ENCODE measurements around the gene SIK3. TPM values are rescaled to one million over a fixed set of nuclear protein-coding genes. Genes with fewer than 3 reads are reported as not detected.

Gene SIK3
- total RNA-seq, 1 experiment from 2014 or later, result 34.4 TPM

DNA sequence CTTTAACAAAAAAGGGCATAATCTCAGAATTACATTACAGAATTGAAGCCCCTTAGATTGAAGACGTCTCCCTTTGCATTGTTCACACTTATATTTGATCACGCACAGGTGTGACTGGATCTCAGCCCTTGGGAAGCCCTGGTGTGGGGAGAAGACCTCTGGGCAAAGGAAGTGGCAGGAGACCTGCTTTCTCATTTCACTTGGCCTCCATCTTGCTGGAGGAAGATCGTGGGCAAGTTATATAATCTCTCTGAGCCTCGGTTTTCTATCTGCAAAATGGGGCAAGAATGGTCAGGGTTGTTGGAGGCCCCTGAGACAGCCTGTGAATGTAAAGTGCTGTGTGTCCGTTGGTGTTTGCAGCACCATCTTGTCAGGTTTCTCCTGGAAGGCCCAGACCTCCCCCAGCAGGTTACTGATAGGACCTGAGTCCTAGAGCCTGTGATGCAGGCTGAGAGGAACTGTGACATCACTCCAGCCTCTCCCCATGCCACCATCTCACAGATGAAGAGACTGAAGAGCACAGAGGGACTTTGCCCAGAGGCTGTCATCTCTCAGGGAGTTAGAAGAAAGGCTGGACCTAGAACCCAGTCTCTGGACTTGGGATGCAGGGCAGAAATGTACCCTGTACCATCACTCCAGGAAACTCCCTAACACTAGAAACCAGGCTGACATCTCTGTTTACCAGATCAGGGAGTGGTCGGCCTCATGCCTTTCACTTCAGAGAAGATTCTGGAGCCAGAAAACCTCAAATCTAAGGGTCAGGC lies 259.7 kb downstream of the SIK3 start (continued):
- TF ChIP-seq TEAD1 (CRISPR knock-in tag; IDR thresholded peaks at IDR 0.05) (no peak), ZNF317 (CRISPR knock-in tag; IDR thresholded peaks at IDR 0.05; ENCODE audit: borderline replicate concordance, low read depth) (no peak), ZNF671 (CRISPR knock-in tag; IDR thresholded peaks at IDR 0.05) (no peak), CREB1 (CRISPR knock-in tag; IDR thresholded peaks at IDR 0.05) (no peak)
- TF ChIP-seq, protein P1, sequence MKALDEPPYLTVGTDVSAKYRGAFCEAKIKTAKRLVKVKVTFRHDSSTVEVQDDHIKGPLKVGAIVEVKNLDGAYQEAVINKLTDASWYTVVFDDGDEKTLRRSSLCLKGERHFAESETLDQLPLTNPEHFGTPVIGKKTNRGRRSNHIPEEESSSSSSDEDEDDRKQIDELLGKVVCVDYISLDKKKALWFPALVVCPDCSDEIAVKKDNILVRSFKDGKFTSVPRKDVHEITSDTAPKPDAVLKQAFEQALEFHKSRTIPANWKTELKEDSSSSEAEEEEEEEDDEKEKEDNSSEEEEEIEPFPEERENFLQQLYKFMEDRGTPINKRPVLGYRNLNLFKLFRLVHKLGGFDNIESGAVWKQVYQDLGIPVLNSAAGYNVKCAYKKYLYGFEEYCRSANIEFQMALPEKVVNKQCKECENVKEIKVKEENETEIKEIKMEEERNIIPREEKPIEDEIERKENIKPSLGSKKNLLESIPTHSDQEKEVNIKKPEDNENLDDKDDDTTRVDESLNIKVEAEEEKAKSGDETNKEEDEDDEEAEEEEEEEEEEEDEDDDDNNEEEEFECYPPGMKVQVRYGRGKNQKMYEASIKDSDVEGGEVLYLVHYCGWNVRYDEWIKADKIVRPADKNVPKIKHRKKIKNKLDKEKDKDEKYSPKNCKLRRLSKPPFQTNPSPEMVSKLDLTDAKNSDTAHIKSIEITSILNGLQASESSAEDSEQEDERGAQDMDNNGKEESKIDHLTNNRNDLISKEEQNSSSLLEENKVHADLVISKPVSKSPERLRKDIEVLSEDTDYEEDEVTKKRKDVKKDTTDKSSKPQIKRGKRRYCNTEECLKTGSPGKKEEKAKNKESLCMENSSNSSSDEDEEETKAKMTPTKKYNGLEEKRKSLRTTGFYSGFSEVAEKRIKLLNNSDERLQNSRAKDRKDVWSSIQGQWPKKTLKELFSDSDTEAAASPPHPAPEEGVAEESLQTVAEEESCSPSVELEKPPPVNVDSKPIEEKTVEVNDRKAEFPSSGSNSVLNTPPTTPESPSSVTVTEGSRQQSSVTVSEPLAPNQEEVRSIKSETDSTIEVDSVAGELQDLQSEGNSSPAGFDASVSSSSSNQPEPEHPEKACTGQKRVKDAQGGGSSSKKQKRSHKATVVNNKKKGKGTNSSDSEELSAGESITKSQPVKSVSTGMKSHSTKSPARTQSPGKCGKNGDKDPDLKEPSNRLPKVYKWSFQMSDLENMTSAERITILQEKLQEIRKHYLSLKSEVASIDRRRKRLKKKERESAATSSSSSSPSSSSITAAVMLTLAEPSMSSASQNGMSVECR (CRISPR knock-in tag; IDR thresholded peaks at IDR 0.05; ENCODE audit: borderline replicate concordance), result no peak
- TF ChIP-seq, protein P2, sequence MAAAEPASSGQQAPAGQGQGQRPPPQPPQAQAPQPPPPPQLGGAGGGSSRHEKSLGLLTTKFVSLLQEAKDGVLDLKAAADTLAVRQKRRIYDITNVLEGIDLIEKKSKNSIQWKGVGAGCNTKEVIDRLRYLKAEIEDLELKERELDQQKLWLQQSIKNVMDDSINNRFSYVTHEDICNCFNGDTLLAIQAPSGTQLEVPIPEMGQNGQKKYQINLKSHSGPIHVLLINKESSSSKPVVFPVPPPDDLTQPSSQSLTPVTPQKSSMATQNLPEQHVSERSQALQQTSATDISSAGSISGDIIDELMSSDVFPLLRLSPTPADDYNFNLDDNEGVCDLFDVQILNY (CRISPR knock-in tag; IDR thresholded peaks at IDR 0.05), result no peak
- TF ChIP-seq, protein P3, sequence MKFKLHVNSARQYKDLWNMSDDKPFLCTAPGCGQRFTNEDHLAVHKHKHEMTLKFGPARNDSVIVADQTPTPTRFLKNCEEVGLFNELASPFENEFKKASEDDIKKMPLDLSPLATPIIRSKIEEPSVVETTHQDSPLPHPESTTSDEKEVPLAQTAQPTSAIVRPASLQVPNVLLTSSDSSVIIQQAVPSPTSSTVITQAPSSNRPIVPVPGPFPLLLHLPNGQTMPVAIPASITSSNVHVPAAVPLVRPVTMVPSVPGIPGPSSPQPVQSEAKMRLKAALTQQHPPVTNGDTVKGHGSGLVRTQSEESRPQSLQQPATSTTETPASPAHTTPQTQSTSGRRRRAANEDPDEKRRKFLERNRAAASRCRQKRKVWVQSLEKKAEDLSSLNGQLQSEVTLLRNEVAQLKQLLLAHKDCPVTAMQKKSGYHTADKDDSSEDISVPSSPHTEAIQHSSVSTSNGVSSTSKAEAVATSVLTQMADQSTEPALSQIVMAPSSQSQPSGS (CRISPR knock-in tag; IDR thresholded peaks at IDR 0.05; ENCODE audit: borderline replicate concordance, low read depth), result no peak

DNA sequence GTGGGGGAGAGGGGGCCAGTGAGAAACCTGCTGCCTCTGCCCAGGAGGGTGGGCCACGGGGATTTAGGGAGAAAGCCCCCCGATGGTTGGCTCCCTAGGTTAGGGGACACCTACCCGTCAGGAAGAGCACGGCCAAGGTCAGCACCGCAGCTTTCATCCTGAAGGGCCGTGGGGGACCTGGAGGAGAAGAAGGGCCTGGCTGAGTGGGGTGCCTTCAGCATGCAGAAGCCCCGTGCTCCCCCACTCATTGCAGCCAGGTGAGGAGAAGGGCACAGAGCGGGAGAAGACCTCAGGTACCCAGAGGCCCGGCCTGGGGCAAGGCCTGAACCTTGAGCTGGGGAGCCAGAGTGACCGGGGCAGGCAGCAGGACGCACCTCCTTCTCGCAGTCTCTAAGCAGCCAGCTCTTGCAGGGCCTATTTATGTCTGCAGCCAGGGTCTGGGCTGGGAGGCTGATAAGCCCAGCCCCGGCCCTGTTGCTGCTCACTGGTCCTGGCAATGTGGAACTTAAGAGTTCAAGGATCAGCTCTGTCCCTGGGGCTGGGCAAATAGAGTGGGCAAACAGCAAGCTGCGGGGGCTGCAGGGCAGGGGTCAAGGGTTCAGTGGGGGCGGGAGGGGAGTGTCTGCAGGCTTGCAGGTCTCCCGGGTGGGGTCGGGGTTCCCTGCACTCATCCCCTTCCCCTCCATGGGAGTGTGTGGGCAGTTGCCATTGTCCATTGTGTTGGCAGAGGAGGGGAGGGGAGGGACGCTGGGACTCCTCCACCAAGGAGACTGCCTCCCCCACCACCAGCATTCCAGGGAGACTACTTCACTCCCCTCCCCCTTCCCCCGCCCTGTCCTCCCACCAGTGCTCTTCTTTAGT lies 260.8 kb downstream of the SIK3 start, which contains the start of gene APOA1:
Gene APOA1, minus strand, starts transcription at position 392 of the 861 bp plus-strand sequence. Its CDS starts 235 bp downstream, at position 157.
- Mint-ChIP-seq H3K4me1 (peaks cover 19% of the 10 kb centered on the region), H3K4me3 (no peak within 1 kb of the TSS), H3K36me3 (no peaks in the 10 kb centered on the region), H3K27ac (no peak within 1 kb of the TSS), H3K9me3 (no peaks in the 10 kb centered on the region), H3K27me3 (ENCODE audit: low read depth) (peaks cover 11% of the 10 kb centered on the region)
- DNase-seq (ENCODE audit: low spot score) (no peak), ATAC-seq (no peak)
- POLR2A ChIA-PET, result no interaction called here
- TF ChIP-seq GABPB1 (CRISPR knock-in tag; IDR thresholded peaks at IDR 0.05), result peak; percentile 45; the same call in 1 of the 2 replicates
- TF ChIP-seq, protein P4, sequence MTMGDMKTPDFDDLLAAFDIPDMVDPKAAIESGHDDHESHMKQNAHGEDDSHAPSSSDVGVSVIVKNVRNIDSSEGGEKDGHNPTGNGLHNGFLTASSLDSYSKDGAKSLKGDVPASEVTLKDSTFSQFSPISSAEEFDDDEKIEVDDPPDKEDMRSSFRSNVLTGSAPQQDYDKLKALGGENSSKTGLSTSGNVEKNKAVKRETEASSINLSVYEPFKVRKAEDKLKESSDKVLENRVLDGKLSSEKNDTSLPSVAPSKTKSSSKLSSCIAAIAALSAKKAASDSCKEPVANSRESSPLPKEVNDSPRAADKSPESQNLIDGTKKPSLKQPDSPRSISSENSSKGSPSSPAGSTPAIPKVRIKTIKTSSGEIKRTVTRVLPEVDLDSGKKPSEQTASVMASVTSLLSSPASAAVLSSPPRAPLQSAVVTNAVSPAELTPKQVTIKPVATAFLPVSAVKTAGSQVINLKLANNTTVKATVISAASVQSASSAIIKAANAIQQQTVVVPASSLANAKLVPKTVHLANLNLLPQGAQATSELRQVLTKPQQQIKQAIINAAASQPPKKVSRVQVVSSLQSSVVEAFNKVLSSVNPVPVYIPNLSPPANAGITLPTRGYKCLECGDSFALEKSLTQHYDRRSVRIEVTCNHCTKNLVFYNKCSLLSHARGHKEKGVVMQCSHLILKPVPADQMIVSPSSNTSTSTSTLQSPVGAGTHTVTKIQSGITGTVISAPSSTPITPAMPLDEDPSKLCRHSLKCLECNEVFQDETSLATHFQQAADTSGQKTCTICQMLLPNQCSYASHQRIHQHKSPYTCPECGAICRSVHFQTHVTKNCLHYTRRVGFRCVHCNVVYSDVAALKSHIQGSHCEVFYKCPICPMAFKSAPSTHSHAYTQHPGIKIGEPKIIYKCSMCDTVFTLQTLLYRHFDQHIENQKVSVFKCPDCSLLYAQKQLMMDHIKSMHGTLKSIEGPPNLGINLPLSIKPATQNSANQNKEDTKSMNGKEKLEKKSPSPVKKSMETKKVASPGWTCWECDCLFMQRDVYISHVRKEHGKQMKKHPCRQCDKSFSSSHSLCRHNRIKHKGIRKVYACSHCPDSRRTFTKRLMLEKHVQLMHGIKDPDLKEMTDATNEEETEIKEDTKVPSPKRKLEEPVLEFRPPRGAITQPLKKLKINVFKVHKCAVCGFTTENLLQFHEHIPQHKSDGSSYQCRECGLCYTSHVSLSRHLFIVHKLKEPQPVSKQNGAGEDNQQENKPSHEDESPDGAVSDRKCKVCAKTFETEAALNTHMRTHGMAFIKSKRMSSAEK (CRISPR knock-in tag; IDR thresholded peaks at IDR 0.05; ENCODE audit: borderline replicate concordance), result no peak
- CTCF ChIA-PET, result interaction anchor here (0.6 to 6.0 kb wide), 12 partner anchors 17 to 341 kb away, joined by 3 to 358 read pairs (median 9); partner anchors contain the start of genes APOA5, PAFAH1B2, SIDT2 and ZPR1

Data from WTC11 (cell line).